Measurements from ENCODE around the gene POLR1E.

The POLR1E gene

GRCh38 chr9:37485389-37486255 is at the start of gene POLR1E:
TSS of gene POLR1E (plus strand) at chr9:37485948. CDS start at chr9:37486048, 100 bp downstream.
- peak within 1 kb of the TSS; percentile 75 for H3K4me3 ChIP-seq (ENCODE audit: control insufficient read depth, low read depth, low read length)
- peak; percentile 85 for DNase-seq (ENCODE audit: low read depth)
- no peak for TF ChIP-seq CTCF (conservative IDR thresholded peaks at IDR 0.05; ENCODE audit: control insufficient read depth, insufficient read depth, low read depth, low read length)

- no peak for TF ChIP-seq CTCF (conservative IDR thresholded peaks at IDR 0.05; ENCODE audit: control insufficient read depth, insufficient read depth, low read depth, low read length)
- no peak overlapping the region for H3K4me3 ChIP-seq (ENCODE audit: control insufficient read depth, low read depth, low read length)
- DNase-seq (ENCODE audit: low read depth), result no peak
Measured at GRCh38 chr9:37436540-37436939, 49.2 kb upstream of the POLR1E start.

GRCh38 chr9:37437010-37437409 is 48.7 kb upstream of the POLR1E start:
- no peak overlapping the region for H3K4me3 ChIP-seq (ENCODE audit: control insufficient read depth, low read depth, low read length)
- no peak for TF ChIP-seq CTCF (conservative IDR thresholded peaks at IDR 0.05; ENCODE audit: control insufficient read depth, insufficient read depth, low read depth, low read length)
- DNase-seq (ENCODE audit: low read depth), result no peak

GRCh38 chr9:37437621-37438020 is 48.1 kb upstream of the POLR1E start:
- TF ChIP-seq CTCF (conservative IDR thresholded peaks at IDR 0.05; ENCODE audit: control insufficient read depth, insufficient read depth, low read depth, low read length), result no peak
- no peak overlapping the region for H3K4me3 ChIP-seq (ENCODE audit: control insufficient read depth, low read depth, low read length)
- no peak for DNase-seq (ENCODE audit: low read depth)

- DNase-seq (ENCODE audit: low read depth), result no peak
- no peak overlapping the region for H3K4me3 ChIP-seq (ENCODE audit: control insufficient read depth, low read depth, low read length)
- TF ChIP-seq CTCF (conservative IDR thresholded peaks at IDR 0.05; ENCODE audit: control insufficient read depth, insufficient read depth, low read depth, low read length), result no peak
Measured at GRCh38 chr9:37438359-37438758, 47.4 kb upstream of the POLR1E start.

- no peak for TF ChIP-seq CTCF (conservative IDR thresholded peaks at IDR 0.05; ENCODE audit: control insufficient read depth, insufficient read depth, low read depth, low read length)
Measured at GRCh38 chr9:37441776-37442370, 43.9 kb upstream of the POLR1E start.

More at GRCh38 chr9:37441776-37442370, 43.9 kb upstream of the POLR1E start:
- DNase-seq (ENCODE audit: low read depth), result no peak
- H3K4me3 ChIP-seq (ENCODE audit: control insufficient read depth, low read depth, low read length), result no peak overlapping the region

Data from fibroblast of mammary gland (primary cell).